Omental fat pad (tissue), 4 donors: Measurements from ENCODE around the gene PRAF2. TPM values are rescaled to one million over a fixed set of nuclear protein-coding genes. Genes with fewer than 3 reads are reported as not detected.
A peak's percentile ranks its signal among the peaks of the same experiment; 100 is the strongest.

Source experiments
- ATAC-seq: fragments of 150-250 bp; one replicate; pipeline ENCODE4 v1.9.1; 2016; ENCODE audit warnings: mild to moderate bottlenecking, moderate library complexity; ENCODE audit not compliant: low FRiP score
- DNase-seq: peaks from one replicate; pipeline ENCODE4 v3.0.0-alpha.2; 2019; ENCODE audit warnings: low spot score
- total RNA-seq, 4 donors: library from RNA; depleted of rRNA; stranded (reverse); fragments of >200 nt; gene quantifications; one replicate each; pipeline ENCODE4 v1.1.0, GENCODE V29; 2016
- TF ChIP-seq, protein P1 (sequence below), 3 donors: fragments of 450-650 bp; IDR thresholded peaks; one replicate each; pipeline ENCODE4 v1.5.1; 2016 to 2017; ENCODE audit warnings: antibody characterized with exemption in 3 of 3, mild to moderate bottlenecking in 3 of 3, moderate library complexity in 2 of 3

PRAF2 gene
- total RNA-seq, 4 donors from 2014 or later, result 7.8 to 17.3 (median 12.3) TPM

DNA sequence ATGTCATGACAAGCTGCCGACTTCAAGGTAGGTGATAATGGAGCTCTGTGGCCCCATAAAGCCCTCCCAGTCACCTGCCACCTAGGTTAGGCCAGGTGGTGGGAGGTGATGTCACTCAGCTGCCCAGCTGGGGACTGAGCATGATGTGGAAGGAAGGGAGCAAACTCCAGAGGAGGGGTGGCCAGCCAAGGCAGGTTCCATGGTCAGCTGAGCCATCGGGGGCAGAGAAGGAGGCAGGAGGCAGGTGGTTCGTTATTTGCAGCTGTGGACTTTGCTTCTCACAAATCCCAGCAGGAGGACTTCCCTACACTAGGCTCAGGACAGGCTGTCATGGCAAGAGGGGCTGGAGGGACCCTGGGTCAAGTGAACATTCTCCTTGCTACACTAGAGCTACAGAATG lies 12.9 kb downstream of the PRAF2 start:
- ATAC-seq (no peak), DNase-seq (no peak)
- TF ChIP-seq, protein P1, sequence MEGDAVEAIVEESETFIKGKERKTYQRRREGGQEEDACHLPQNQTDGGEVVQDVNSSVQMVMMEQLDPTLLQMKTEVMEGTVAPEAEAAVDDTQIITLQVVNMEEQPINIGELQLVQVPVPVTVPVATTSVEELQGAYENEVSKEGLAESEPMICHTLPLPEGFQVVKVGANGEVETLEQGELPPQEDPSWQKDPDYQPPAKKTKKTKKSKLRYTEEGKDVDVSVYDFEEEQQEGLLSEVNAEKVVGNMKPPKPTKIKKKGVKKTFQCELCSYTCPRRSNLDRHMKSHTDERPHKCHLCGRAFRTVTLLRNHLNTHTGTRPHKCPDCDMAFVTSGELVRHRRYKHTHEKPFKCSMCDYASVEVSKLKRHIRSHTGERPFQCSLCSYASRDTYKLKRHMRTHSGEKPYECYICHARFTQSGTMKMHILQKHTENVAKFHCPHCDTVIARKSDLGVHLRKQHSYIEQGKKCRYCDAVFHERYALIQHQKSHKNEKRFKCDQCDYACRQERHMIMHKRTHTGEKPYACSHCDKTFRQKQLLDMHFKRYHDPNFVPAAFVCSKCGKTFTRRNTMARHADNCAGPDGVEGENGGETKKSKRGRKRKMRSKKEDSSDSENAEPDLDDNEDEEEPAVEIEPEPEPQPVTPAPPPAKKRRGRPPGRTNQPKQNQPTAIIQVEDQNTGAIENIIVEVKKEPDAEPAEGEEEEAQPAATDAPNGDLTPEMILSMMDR (IDR thresholded peaks at IDR 0.05), result no peak

DNA sequence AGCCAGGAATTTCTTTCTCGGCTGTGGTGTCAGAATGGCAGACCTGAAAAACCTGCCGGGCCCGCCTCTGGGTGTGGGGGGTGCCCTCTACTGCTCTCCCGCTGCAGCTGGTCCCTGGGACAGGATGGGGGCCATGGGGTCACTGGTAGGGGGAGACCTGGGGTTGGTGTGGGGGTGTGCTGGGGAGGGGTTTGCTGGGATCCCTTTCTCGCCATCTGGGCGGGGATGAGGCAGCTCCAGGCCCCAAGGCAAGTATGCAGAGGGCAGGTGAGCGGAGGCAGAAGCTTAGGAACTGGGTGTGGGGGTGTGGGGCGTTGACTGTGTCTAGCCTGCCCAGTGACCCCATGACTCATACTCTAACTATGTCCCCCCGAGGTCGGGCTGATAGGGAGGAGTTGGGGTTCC lies 14.1 kb downstream of the PRAF2 start:
- TF ChIP-seq, protein P1 (IDR thresholded peaks at IDR 0.05), result no peak
- DNase-seq (no peak), ATAC-seq (peak; percentile 37)

GRCh38 chrX:49059201-49059600 lies 14.6 kb downstream of the PRAF2 start:
- TF ChIP-seq, protein P1 (IDR thresholded peaks at IDR 0.05), result no peak
- DNase-seq (no peak), ATAC-seq (peak; percentile 29)

DNA sequence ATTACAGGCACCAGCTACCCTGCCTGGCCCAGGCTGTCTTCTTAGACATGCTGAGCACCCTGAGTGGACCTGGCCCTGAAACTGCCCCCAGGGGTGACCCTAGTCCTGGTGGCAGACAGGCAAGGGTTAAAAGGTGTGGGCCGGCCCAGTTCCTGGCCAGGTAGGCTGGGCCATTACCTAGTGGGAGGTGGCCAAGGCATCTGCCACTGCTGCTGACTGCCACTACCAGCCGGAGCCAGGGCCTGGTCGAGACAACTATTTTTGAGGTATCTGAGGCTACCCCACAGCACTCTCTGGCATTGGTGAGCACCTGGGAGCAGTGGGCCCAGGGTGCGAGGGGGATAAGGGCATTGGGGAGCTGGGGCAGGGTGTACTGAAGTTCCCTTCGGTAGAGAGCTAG lies 15.0 kb downstream of the PRAF2 start, which contains the start of gene CCDC120:
Gene CCDC120 (plus strand): TSS at position 206 of the 400 bp plus-strand sequence. CDS start 3,043 bp downstream, outside the sequence.
- no peak for DNase-seq
- TF ChIP-seq, protein P1 (IDR thresholded peaks at IDR 0.05), result no peak
- ATAC-seq, result peak; percentile 31

GRCh38 chrX:49054073-49054762 lies 19.6 kb downstream of the PRAF2 start:
- DNase-seq (no peak), ATAC-seq (no peak)
- TF ChIP-seq, protein P1 (IDR thresholded peaks at IDR 0.05), result no peak

DNA sequence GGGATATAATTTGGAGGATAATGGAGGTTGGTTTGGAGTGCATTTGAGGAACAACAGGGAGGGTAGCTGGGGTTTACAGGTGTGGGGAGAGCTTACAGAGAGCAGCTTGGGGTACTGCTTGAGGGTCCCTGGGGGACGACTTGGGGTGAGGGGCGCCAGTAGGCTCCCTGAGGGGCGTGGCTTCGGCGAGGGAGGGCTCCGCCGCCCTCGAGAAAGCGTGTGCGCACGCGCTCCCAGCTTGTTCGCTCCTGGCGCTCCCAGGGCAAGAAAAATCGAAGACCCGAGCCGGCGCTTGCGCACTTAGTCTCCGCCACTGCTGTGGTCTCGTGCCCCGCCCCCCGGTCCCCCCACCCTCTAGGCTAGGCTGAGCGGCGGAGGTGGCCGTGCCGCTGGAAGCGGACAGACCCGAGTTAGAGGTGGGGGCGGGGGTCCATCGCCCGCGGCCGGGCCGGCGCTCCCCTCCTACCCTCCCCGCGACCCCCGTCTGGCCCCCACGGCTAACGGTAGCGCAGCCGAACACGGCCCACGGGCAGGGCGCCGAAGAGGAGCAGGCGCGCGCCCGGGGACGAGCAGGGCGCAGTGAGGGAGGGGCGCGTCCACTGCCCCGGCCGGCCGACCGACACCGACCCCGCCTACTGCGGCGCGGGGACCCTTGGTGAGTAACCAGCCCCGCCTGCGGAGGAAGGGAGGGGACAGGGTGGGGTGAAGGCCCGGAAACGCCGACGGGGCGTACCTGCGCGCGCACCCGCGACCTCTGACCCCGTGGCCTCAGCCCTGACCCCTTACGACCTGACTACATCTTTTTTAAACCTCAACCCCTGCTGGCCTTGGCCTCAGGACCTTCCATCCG lies 20.4 kb downstream of the PRAF2 start:
- DNase-seq (peak; percentile 37), ATAC-seq (peak; percentile 89)
- TF ChIP-seq, protein P1 (IDR thresholded peaks at IDR 0.05), result no peak
